H1 (cell line): ENCODE data around the gene TEKT3. TPM values are rescaled to one million over a fixed set of nuclear protein-coding genes. Genes with fewer than 3 reads are reported as not detected.

ENCODE experiments used
- CBX8 ChIP-seq: fragments of 300-800, 300-1000 bp; sonication (generic); IDR thresholded peaks from 2 replicates; pipeline ENCODE4 v1.7.1; 2016; ENCODE audit warnings: low read depth, low read length, borderline replicate concordance
- GABPA ChIP-seq: IDR thresholded peaks from 2 replicates; pipeline ENCODE4 v1.6.1; 2011; ENCODE audit warnings: mild to moderate bottlenecking, low read length, moderate library complexity, borderline replicate concordance; ENCODE audit not compliant: insufficient read depth
- polyA plus RNA-seq, 7 experiments: library from polyadenylated mRNA; depleted of rRNA in 3 of 7; stranded (reverse) in 5 of 7; unstranded in 2 of 7; fragments of >200 nt in 5 of 7; fragments of 200-250 nt in 2 of 7; gene quantifications; 1 replicate in 5 of 7; 2 replicates in 1 of 7; 4 replicates in 1 of 7; pipeline versions ENCODE4 v1.2.1 to v1.2.3, GENCODE V29; 2011 to 2013; ENCODE audit warnings: missing spikeins in 2 of 7, mixed read lengths in 2 of 7
- total RNA-seq: library from RNA; stranded (reverse); fragmentation: NEBNext Ultra II Directional; extraction: Animal tissue kit (Norgen Biotek cat#: 25700); gene quantifications from 2 replicates; pipeline ENCODE4 v1.2.1, GENCODE V29; 2021

The TEKT3 gene
- total and polyA plus RNA-seq, 2 of the 8 experiments (the other 6 are each of a cell fraction or from before 2014, with no cell fraction given) = 2.2 to 2.9 TPM

DNA sequence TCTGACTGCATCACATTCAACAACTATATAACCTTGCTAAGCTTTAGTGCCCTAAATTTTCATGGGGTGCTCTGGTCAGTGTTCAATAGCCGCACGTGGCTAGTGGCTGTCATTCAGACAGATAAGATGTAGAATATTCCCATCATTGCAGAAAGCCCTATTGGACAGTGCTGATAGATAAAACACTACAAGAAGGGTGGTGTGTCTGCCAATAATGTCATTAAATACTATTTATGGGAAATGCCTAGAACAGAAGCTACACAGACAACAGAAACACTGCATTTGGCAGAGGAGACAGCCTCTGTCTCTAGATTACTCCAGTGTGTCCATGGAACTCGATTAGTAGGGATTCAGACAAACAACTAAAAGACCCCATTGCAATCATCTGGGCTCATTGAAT is 47.8 kb downstream of the TEKT3 start (continued):
- TF ChIP-seq GABPA (no peak), CBX8 (no peak)
- TF ChIP-seq, all 59 proteins: peak for 0
